ENCODE data around the gene LENEP. TPM values are rescaled to one million over a fixed set of nuclear protein-coding genes. Genes with fewer than 3 reads are reported as not detected.

The LENEP gene
- polyA plus RNA-seq, 2 of the 4 experiments (the other 2 are of a cell fraction) = not detected

- CTCF ChIA-PET = interaction anchor here (1.0 to 3.0 kb wide), 4 partner anchors 9 to 393 kb away, joined by 3 to 19 read pairs (median 6); partner anchors contain the start of genes PMVK and PYGO2
Observed at GRCh38 chr1:154952664-154953063, 40.7 kb upstream of the LENEP start.

GRCh38 chr1:154953611-154954038, 39.8 kb upstream of the LENEP start:
- no peak overlapping the region for H3K4me3 ChIP-seq
- no peak overlapping the region for H3K4me2 ChIP-seq
- DNase-seq (ENCODE audit: low read depth in 1 of 2, low spot score in 1 of 2) = no peak
- no peak for ATAC-seq
- H3K27ac ChIP-seq = no peak overlapping the region
- FAIRE-seq = no peak
- no peaks in the 10 kb centered on the region for H3K9me3 ChIP-seq
- ChIA-PET POLR2A (no interaction called here), CTCF (interaction anchor here (1.0 to 3.0 kb wide), 3 partner anchors 8 to 394 kb away, joined by 3 to 19 read pairs (median 3); partner anchors contain the start of gene PYGO2)
- TF ChIP-seq CHD2 (IDR thresholded peaks at IDR 0.05; ENCODE audit: low read length, partially characterized antibody) (no peak), RARB (CRISPR knock-in tag; IDR thresholded peaks at IDR 0.05) (no peak), MAX (IDR thresholded peaks at IDR 0.05) (no peak), E2F6 (IDR thresholded peaks at IDR 0.05; ENCODE audit: borderline replicate concordance, low read depth) (no peak), NPAS2 (CRISPR knock-in tag; IDR thresholded peaks at IDR 0.05; ENCODE audit: borderline replicate concordance) (no peak), ZFP36 (IDR thresholded peaks at IDR 0.05; ENCODE audit: borderline replicate concordance, partially characterized antibody) (no peak), HEYL (CRISPR knock-in tag; IDR thresholded peaks at IDR 0.05) (no peak), JUN (IDR thresholded peaks at IDR 0.05) (no peak), CBX2 (IDR thresholded peaks at IDR 0.05; ENCODE audit: borderline replicate concordance, low read depth) (no peak), SREBF2 (IDR thresholded peaks at IDR 0.05) (no peak), FOXS1 (CRISPR knock-in tag; IDR thresholded peaks at IDR 0.05) (no peak), REST (IDR thresholded peaks at IDR 0.05) (no peak), EHMT2 (IDR thresholded peaks at IDR 0.05; ENCODE audit: low read depth) (no peak)
- WGBS (ENCODE audit: missing lambda C conversion rate) = no CpG with 5 or more reads among the region's 2 CpGs
- peaks cover 20% of the 10 kb centered on the region for H3K4me1 ChIP-seq

More at GRCh38 chr1:154952664-154953063, 40.7 kb upstream of the LENEP start:
- no peak for FAIRE-seq
- Histone ChIP-seq H3K27ac (no peak overlapping the region), H3K4me2 (no peak overlapping the region), H3K4me1 (peaks cover 20% of the 10 kb centered on the region), H3K9me3 (no peaks in the 10 kb centered on the region), H3K4me3 (no peak overlapping the region)
- WGBS (ENCODE audit: missing lambda C conversion rate) = 75% methylated on average over 6 of the region's 6 CpGs
- DNase-seq (ENCODE audit: low read depth in 1 of 2, low spot score in 1 of 2) = no peak
- TF ChIP-seq ZSCAN20 (CRISPR knock-in tag; IDR thresholded peaks at IDR 0.05) (no peak), ZNF302 (CRISPR knock-in tag; IDR thresholded peaks at IDR 0.05) (no peak), EHF (CRISPR knock-in tag; IDR thresholded peaks at IDR 0.05) (no peak), NFE2L2 (conservative IDR thresholded peaks at IDR 0.05; ENCODE audit: low read length) (no peak), HOXB13 (CRISPR knock-in tag; IDR thresholded peaks at IDR 0.05; ENCODE audit: low read depth) (no peak), CBX8 (IDR thresholded peaks at IDR 0.05) (no peak), BCL3 (IDR thresholded peaks at IDR 0.05) (no peak), PHF8 (IDR thresholded peaks at IDR 0.05; ENCODE audit: borderline replicate concordance, low read depth) (no peak), BHLHE40 (IDR thresholded peaks at IDR 0.05; ENCODE audit: low read depth, low read length) (no peak), ELK1 (IDR thresholded peaks at IDR 0.05; ENCODE audit: low read depth, low read length) (no peak), HOXA7 (CRISPR knock-in tag; IDR thresholded peaks at IDR 0.05) (no peak), SREBF2 (IDR thresholded peaks at IDR 0.05) (no peak), RNF2 (IDR thresholded peaks at IDR 0.05; ENCODE audit: borderline replicate concordance, low read depth) (no peak), CBX2 (IDR thresholded peaks at IDR 0.05; ENCODE audit: borderline replicate concordance, low read depth) (no peak), JUN (IDR thresholded peaks at IDR 0.05) (no peak)
- no peak for ATAC-seq
- POLR2A ChIA-PET = no interaction called here

Data from A549 (cell line).